ENCODE measurements around the gene FMO2.

The FMO2 gene

GRCh38 chr1:171258943-171259342 lies 73.8 kb downstream of the FMO2 start:
- no peak for DNase-seq
